ENCODE results near the gene CTDP1.

The CTDP1 gene

DNA sequence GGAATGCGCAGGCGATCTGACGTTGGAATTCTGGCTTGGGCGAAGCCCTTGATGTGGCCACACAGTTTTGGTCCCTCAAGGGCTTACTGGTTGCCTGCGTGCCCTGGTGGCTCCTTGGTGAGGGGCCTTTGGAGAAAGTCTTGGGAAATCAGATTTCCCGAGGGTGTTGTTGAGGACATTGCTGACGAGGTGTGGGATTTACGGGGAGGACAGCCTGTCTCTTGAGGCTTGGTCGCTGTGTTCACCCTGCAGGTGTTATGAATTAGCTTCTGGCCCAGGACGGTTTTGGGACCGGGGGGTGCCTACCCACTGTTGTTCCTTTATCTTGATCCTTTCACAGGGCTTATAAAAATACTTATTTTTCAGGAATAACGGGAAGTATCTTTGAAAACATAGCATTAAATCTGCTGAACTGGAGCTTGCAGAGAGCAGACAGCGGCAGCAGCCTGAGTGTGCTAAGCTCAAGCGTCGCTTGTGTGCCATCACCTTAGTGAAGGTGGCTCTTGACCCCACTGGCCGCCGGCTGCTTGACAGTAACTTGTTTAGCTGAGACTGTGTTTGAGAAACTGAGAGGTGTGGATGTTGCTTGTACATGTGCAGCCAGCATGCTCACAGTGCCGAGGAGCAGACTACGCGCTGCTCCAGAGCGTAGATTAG is 4.2 kb downstream of the CTDP1 start:
- H3K4me3 ChIP-seq (ENCODE audit: low read depth, low read length): no peak overlapping the region
- DNase-seq (ENCODE audit: low read depth): no peak
- TF ChIP-seq, protein P1, sequence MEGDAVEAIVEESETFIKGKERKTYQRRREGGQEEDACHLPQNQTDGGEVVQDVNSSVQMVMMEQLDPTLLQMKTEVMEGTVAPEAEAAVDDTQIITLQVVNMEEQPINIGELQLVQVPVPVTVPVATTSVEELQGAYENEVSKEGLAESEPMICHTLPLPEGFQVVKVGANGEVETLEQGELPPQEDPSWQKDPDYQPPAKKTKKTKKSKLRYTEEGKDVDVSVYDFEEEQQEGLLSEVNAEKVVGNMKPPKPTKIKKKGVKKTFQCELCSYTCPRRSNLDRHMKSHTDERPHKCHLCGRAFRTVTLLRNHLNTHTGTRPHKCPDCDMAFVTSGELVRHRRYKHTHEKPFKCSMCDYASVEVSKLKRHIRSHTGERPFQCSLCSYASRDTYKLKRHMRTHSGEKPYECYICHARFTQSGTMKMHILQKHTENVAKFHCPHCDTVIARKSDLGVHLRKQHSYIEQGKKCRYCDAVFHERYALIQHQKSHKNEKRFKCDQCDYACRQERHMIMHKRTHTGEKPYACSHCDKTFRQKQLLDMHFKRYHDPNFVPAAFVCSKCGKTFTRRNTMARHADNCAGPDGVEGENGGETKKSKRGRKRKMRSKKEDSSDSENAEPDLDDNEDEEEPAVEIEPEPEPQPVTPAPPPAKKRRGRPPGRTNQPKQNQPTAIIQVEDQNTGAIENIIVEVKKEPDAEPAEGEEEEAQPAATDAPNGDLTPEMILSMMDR (conservative IDR thresholded peaks at IDR 0.05; ENCODE audit: low read depth, low read length): no peak

DNA sequence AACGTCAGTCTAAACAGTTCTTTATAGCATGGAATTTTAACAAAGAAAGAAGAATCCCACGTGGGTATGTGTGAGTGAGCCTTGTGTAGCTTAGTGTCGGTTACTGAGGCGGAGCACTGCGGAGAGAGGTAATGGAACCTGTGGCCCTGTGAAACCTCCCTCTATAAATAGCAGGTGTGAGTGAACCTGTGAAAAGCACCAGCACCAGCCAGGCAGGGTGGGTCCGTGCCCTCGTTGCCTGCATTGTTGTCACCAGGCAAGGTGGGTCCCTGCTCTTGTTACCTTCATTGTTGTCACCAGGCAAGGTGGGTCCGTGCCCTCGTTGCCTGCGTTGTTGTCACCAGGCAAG is 4.7 kb downstream of the CTDP1 start:
- TF ChIP-seq, protein P1 (conservative IDR thresholded peaks at IDR 0.05; ENCODE audit: low read depth, low read length): no peak
- no peak for DNase-seq (ENCODE audit: low read depth)

DNA sequence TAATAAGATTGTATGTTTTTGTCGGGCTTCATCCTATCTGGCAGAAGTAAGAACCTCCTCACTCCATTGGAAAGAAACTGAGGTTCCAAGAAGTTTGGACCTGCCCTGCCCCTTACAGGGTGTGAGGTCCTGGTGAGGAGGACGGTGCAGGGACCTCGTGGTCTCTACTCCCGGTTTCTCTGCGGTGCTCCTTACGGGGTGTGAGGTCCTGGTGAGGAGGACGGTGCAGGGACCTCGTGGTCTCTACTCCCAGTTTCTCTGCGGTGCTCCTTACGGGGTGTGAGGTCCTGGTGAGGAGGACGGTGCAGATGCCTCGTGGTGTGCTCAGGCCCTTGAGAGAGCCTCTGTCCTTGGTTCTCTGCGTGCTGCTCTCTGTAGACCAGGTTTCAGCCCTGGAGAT is 5.2 kb downstream of the CTDP1 start:
- DNase-seq (ENCODE audit: low read depth): no peak
- H3K4me3 ChIP-seq (ENCODE audit: low read depth, low read length): no peak overlapping the region
- TF ChIP-seq, protein P1 (conservative IDR thresholded peaks at IDR 0.05; ENCODE audit: low read depth, low read length): no peak

More for the DNA sequence above, 4.7 kb downstream of the CTDP1 start:
- no peak overlapping the region for H3K4me3 ChIP-seq (ENCODE audit: low read depth, low read length)

DNA sequence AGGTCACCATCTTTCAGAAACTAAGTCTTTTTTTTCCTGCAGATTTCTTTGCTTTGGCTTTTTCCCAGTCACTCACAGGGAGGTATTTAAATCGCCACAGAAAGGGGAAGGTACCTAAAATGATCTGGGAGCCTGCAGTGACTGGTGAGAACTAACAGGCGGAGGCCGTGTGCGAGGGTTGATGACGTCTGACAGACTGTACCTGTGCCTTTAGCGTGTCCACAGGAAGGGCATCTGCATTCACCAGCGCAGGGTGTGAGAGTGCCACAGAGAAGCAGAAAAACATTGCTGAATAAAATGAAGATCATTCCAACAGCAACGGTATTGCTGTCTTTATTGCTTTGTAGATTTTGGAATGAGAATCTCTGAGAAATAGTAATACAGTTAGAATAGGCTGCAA is 5.7 kb downstream of the CTDP1 start:
- no peak overlapping the region for H3K4me3 ChIP-seq (ENCODE audit: low read depth, low read length)
- TF ChIP-seq, protein P1 (conservative IDR thresholded peaks at IDR 0.05; ENCODE audit: low read depth, low read length): no peak
- no peak for DNase-seq (ENCODE audit: low read depth)

DNA sequence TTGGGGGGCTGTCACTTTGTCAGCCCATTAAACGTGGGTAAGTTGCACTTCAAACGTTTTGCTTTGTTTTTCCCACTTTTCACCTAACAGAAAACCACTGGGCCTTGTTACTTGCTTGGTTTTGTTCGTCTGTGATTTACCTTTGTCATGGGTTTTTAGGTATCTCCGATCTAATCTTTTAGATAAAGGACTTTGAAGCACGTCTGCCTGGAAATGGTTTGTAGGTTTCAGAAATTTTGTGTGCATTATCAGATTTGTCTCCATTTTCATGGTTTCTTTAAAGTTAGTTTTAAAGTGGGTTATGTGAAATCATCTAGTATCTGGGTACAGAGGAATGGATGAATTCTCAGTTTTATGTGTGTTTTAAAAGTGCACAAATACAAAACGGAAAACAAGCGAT is 6.4 kb downstream of the CTDP1 start:
- no peak overlapping the region for H3K4me3 ChIP-seq (ENCODE audit: low read depth, low read length)
- DNase-seq (ENCODE audit: low read depth): no peak
- TF ChIP-seq, protein P1 (conservative IDR thresholded peaks at IDR 0.05; ENCODE audit: low read depth, low read length): no peak

DNA sequence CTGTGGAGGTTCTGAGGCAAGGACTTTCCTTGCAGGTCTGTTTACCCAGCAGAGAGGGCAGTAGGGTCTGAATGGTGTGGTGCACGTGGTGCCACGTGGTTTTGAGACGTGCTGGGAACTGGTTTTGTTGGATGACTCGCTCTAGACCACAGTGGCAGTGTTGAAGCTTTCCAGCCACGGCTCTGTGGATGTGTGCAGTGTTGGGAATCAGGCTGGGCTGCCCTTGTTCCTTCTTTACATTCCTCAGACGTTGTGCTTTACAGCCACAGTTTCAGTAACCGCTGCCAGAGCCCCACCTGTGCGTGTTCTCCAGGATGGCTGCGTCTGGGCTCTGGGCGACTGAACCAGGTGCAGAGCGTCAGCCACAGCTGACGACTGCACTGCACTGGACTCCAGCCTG is 8.2 kb downstream of the CTDP1 start:
- DNase-seq (ENCODE audit: low read depth): peak; percentile 84
- TF ChIP-seq, protein P1 (conservative IDR thresholded peaks at IDR 0.05; ENCODE audit: low read depth, low read length): peak; percentile 4
- no peak overlapping the region for H3K4me3 ChIP-seq (ENCODE audit: low read depth, low read length)

DNA sequence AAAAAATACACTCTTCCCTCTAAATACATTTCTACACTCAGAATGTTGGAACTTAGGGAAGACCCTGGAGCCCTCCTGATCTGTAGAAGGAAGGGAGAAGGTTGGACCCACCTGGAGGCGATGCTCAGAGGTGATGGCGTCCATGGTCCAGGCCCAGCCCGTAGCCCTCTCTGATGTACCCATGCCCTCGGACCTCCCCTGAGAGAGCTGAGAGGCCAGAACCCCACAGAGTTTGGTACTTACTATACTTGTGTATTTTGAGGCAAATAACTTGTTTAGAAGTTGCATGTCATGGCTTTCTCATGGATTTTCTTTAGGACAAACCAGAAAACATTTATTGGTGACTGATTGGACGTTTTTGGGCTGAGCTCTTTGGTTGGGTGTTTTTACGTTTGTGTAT is 10.5 kb downstream of the CTDP1 start:
- TF ChIP-seq, protein P1 (conservative IDR thresholded peaks at IDR 0.05; ENCODE audit: low read depth, low read length): no peak
- DNase-seq (ENCODE audit: low read depth): no peak
- no peak overlapping the region for H3K4me3 ChIP-seq (ENCODE audit: low read depth, low read length)

Data from choroid plexus epithelial cell (primary cell).